Neuronal stem cell (in vitro differentiated cells): Measurements from ENCODE around the gene STK32C.
A peak's percentile ranks its signal among the peaks of the same experiment; 100 is the strongest.

Experiments
- DNase-seq: peaks from one replicate; pipeline ENCODE4 v3.0.0-alpha.2; 2013; ENCODE audit warnings: low spot score
- H2AFZ ChIP-seq: one replicate; pipeline ENCODE4 v1.6.1; 2013; ENCODE audit warnings: mild to moderate bottlenecking, low read length, inconsistent platforms
- H2AK5ac ChIP-seq: 2 replicates; pipeline ENCODE4 v1.6.1; 2013; ENCODE audit warnings: low read depth, mild to moderate bottlenecking, inconsistent platforms, low read length, moderate library complexity, mixed read lengths
- H2BK120ac ChIP-seq: 2 replicates; pipeline ENCODE4 v1.6.1; 2013; ENCODE audit warnings: low read depth, mild to moderate bottlenecking, inconsistent platforms, low read length, moderate library complexity, mixed read lengths
- H2BK12ac ChIP-seq: one replicate; pipeline ENCODE4 v1.6.1; 2013; ENCODE audit warnings: low read length, inconsistent platforms
- H2BK15ac ChIP-seq: 2 replicates; pipeline ENCODE4 v1.6.1; 2013; ENCODE audit warnings: mild to moderate bottlenecking, low read length, inconsistent platforms, mixed read lengths
- H2BK5ac ChIP-seq: one replicate; pipeline ENCODE4 v1.6.1; 2013; ENCODE audit warnings: inconsistent platforms, mild to moderate bottlenecking, low read length, moderate library complexity
- H3K14ac ChIP-seq: one replicate; pipeline ENCODE4 v1.6.1; 2013; ENCODE audit warnings: low read length, inconsistent platforms
- H3K18ac ChIP-seq: 2 replicates; pipeline ENCODE4 v1.6.1; 2013; ENCODE audit warnings: low read length, inconsistent platforms
- H3K23ac ChIP-seq: 2 replicates; pipeline ENCODE4 v1.6.1; 2013; ENCODE audit warnings: low read depth, mild to moderate bottlenecking, mixed read lengths, low read length, inconsistent platforms; ENCODE audit not compliant: poor library complexity
- H3K27ac ChIP-seq: replicated peaks from 3 replicates; pipeline ENCODE4 v1.5.1; 2013; ENCODE audit warnings: low read length, inconsistent platforms
- H3K27me3 ChIP-seq, 3 experiments: 2 replicates each; pipeline ENCODE4 v1.6.1; 2013; ENCODE audit warnings: low read length in 3 of 3, mild to moderate bottlenecking in 2 of 3, inconsistent platforms in 1 of 3, low read depth in 1 of 3, mixed read lengths in 1 of 3, moderate library complexity in 1 of 3; ENCODE audit not compliant: control insufficient read depth in 3 of 3, insufficient read depth in 3 of 3
- H3K36me3 ChIP-seq, 2 donors: replicated peaks in 1 of 2; 2 replicates each; pipeline ENCODE4 v1.6.1; 2013; ENCODE audit warnings: low read length in 2 of 2; ENCODE audit not compliant: control insufficient read depth in 2 of 2, insufficient read depth in 2 of 2
- H3K4ac ChIP-seq: 2 replicates; pipeline ENCODE4 v1.6.1; 2013; ENCODE audit warnings: inconsistent platforms, mild to moderate bottlenecking, low read length, moderate library complexity
- H3K4me1 ChIP-seq, 2 donors: 1 replicate in 1 of 2; 2 replicates in 1 of 2; pipeline ENCODE4 v1.6.1; 2013; ENCODE audit warnings: low read length in 2 of 2, low read depth in 1 of 2; ENCODE audit not compliant: control insufficient read depth in 2 of 2, insufficient read depth in 1 of 2
- H3K4me2 ChIP-seq: one replicate; pipeline ENCODE4 v1.6.1; 2013; ENCODE audit warnings: mild to moderate bottlenecking, low read length, inconsistent platforms; ENCODE audit not compliant: insufficient read depth, poor library complexity, severe bottlenecking
- H3K4me3 ChIP-seq, 2 donors: 2 replicates each; pipeline ENCODE4 v1.5.1; 2013; ENCODE audit warnings: low read length in 2 of 2, mild to moderate bottlenecking in 2 of 2, inconsistent platforms in 1 of 2, moderate library complexity in 1 of 2
- H3K79me1 ChIP-seq: one replicate; pipeline ENCODE4 v1.6.1; 2013; ENCODE audit warnings: low read depth, mild to moderate bottlenecking, inconsistent platforms, low read length, moderate library complexity
- H3K9ac ChIP-seq: one replicate; pipeline ENCODE4 v1.6.1; 2013; ENCODE audit warnings: mild to moderate bottlenecking, low read depth, low read length, inconsistent platforms; ENCODE audit not compliant: poor library complexity
- H3K9me3 ChIP-seq, 2 donors: replicated peaks in 1 of 2; 2 replicates each; pipeline versions ENCODE3 to v1.6.1; 2013; ENCODE audit warnings: low read length in 2 of 2, mild to moderate bottlenecking in 2 of 2, inconsistent platforms in 1 of 2, low read depth in 1 of 2, mixed read lengths in 1 of 2, moderate library complexity in 1 of 2; ENCODE audit not compliant: control insufficient read depth in 2 of 2, insufficient read depth in 1 of 2
- H4K8ac ChIP-seq: one replicate; pipeline ENCODE4 v1.6.1; 2013; ENCODE audit warnings: low read depth, mild to moderate bottlenecking, inconsistent platforms, low read length, moderate library complexity
- H4K91ac ChIP-seq: one replicate; pipeline ENCODE4 v1.6.1; 2013; ENCODE audit warnings: low read length, low read depth, mild to moderate bottlenecking, inconsistent platforms; ENCODE audit not compliant: poor library complexity
- WGBS, 2 donors: extraction: QIAGEN DNeasy Blood & Tissue Kit; methylation state at CpG; one replicate each; pipeline ENCODE4 v1.1.7; 2013; ENCODE audit warnings: missing lambda C conversion rate in 2 of 2, mixed read lengths in 1 of 2; ENCODE audit not compliant: insufficient read length in 2 of 2, insufficient replicate concordance in 1 of 2; ENCODE audit errors: extremely low coverage in 2 of 2; 5-methylcytosine and 5-hydroxymethylcytosine counted together

STK32C gene

GRCh38 chr10:132239126-132240031, 68.4 kb downstream of the STK32C start:
- no peak overlapping the region for H3K9ac ChIP-seq
- DNase-seq, result no peak
- H3K18ac ChIP-seq, result peak overlapping the region; percentile 72
- no peak overlapping the region for H2BK15ac ChIP-seq
- peaks cover 12 to 35% of the 10 kb centered on the region in 2 donors for H3K4me1 ChIP-seq
- peaks cover 0 to 3% of the 10 kb centered on the region in 2 donors for H3K36me3 ChIP-seq
- no peak overlapping the region for H4K8ac ChIP-seq
- no peak overlapping the region for H2BK12ac ChIP-seq
- no peak overlapping the region for H3K4me2 ChIP-seq
- no peaks in the 10 kb centered on the region for H3K27me3 ChIP-seq
- H3K9me3 ChIP-seq, result no peaks in the 10 kb centered on the region
- peak overlapping the region; percentile 44 for H3K14ac ChIP-seq
- peak overlapping the region; percentile 73 for H3K23ac ChIP-seq
- no peak overlapping the region for H3K27ac ChIP-seq
- peak overlapping the region; percentile 2 for H2BK5ac ChIP-seq
- peaks cover 6% of the 10 kb centered on the region for H3K79me1 ChIP-seq
- no peak overlapping the region for H3K4me3 ChIP-seq
- no peak overlapping the region for H2BK120ac ChIP-seq
- no CpG with 5 or more reads among the region's 29 CpGs for WGBS, 2 donors
- H3K4ac ChIP-seq, result peak overlapping the region; percentile 45
- H4K91ac ChIP-seq, result peak overlapping the region; percentile 79
- no peak overlapping the region for H2AFZ ChIP-seq
- peak overlapping the region; percentile 49 for H2AK5ac ChIP-seq

- Histone ChIP-seq H3K4ac (no peak overlapping the region), H3K9ac (no peak overlapping the region), H3K79me1 (peaks cover 6% of the 10 kb centered on the region), H3K18ac (peak overlapping the region; percentile 49), H2AFZ (no peak overlapping the region), H3K14ac (peak overlapping the region; percentile 90), H3K4me2 (no peak overlapping the region), H4K91ac (no peak overlapping the region), H3K36me3 (peaks cover 0 to 3% of the 10 kb centered on the region in 2 donors), H3K4me3 (no peak overlapping the region), H2BK15ac (peak overlapping the region; percentile 69), H4K8ac (peak overlapping the region; percentile 33), H3K9me3 (no peaks in the 10 kb centered on the region), H2BK12ac (no peak overlapping the region), H2BK120ac (no peak overlapping the region), H2AK5ac (peak overlapping the region; percentile 91), H3K23ac (peak overlapping the region; percentile 65), H3K27ac (no peak overlapping the region), H2BK5ac (no peak overlapping the region), H3K4me1 (peaks cover 12 to 28% of the 10 kb centered on the region in 2 donors), H3K27me3 (no peaks in the 10 kb centered on the region)
- no peak for DNase-seq
- no CpG with 5 or more reads among the region's 17 CpGs for WGBS, 2 donors
These were observed 69.2 kb downstream of the STK32C start for GRCh38 chr10:132238371-132239125.

GRCh38 chr10:132237871-132238270, 69.9 kb downstream of the STK32C start:
- Histone ChIP-seq H3K4me3 (no peak overlapping the region), H4K8ac (no peak overlapping the region), H2BK5ac (peak overlapping the region; percentile 39), H3K79me1 (peaks cover 6% of the 10 kb centered on the region), H2AFZ (no peak overlapping the region), H3K27me3 (no peaks in the 10 kb centered on the region), H2BK15ac (peak overlapping the region; percentile 69), H3K4me1 (peaks cover 7 to 23% of the 10 kb centered on the region in 2 donors), H3K9ac (peak overlapping the region; percentile 72), H3K4me2 (no peak overlapping the region), H3K4ac (no peak overlapping the region), H2BK120ac (no peak overlapping the region), H3K36me3 (peaks cover 0 to 3% of the 10 kb centered on the region in 2 donors), H2AK5ac (peak overlapping the region; percentile 91), H4K91ac (no peak overlapping the region), H3K18ac (peak overlapping the region; percentile 89), H3K14ac (peak overlapping the region; percentile 90), H2BK12ac (peak overlapping the region; percentile 16), H3K23ac (peak overlapping the region; percentile 65), H3K27ac (peak overlapping the region; percentile 6), H3K9me3 (no peaks in the 10 kb centered on the region)
- WGBS, 2 donors, result no CpG with 5 or more reads among the region's 9 CpGs
- no peak for DNase-seq

- Histone ChIP-seq H3K18ac (peak overlapping the region; percentile 89), H3K14ac (peak overlapping the region; percentile 31), H3K36me3 (peaks cover 0 to 3% of the 10 kb centered on the region in 2 donors), H3K4me2 (no peak overlapping the region), H2BK12ac (peak overlapping the region; percentile 16), H3K23ac (no peak overlapping the region), H3K4me1 (peaks cover 7 to 19% of the 10 kb centered on the region in 2 donors), H2BK120ac (no peak overlapping the region), H3K9me3 (no peaks in the 10 kb centered on the region), H3K4ac (no peak overlapping the region), H3K9ac (peak overlapping the region; percentile 72), H3K27ac (no peak overlapping the region), H2AFZ (no peak overlapping the region), H2BK15ac (peak overlapping the region; percentile 69), H2BK5ac (no peak overlapping the region), H4K8ac (no peak overlapping the region), H3K4me3 (no peak overlapping the region), H3K27me3 (no peaks in the 10 kb centered on the region), H2AK5ac (peak overlapping the region; percentile 91), H4K91ac (no peak overlapping the region), H3K79me1 (peaks cover 6% of the 10 kb centered on the region)
- no CpG with 5 or more reads among the region's 15 CpGs for WGBS, 2 donors
- no peak for DNase-seq
These were observed 70.4 kb downstream of the STK32C start for GRCh38 chr10:132237396-132237795.
